Activated CD8-positive, alpha-beta memory T cell treated with anti-CD3 and anti-CD28 coated beads, Interleukin-2, amount 50 U/mL, for 1 hour (primary cell): Measurements from ENCODE around the gene SNAPC3.
"Not testable (repeated sequence)": the region's sequence is repeated elsewhere in the genome, so short reads cannot be mapped to it uniquely, and the experiment has no call there.

Source experiments
- DNase-seq: peaks from one replicate; pipeline ENCODE4 v3.0.0-alpha.2; 2020; ENCODE audit errors: extremely low read depth

SNAPC3 gene

GRCh38 chr9:15422372-15423230 is at the start of gene SNAPC3:
Gene SNAPC3 (plus strand): TSS chr9:15422876. CDS start chr9:15422880, 4 bp downstream.
- DNase-seq: peak; percentile 65

GRCh38 chr9:15373881-15374280 is 48.8 kb upstream of the SNAPC3 start:
- DNase-seq: no peak

- no peak for DNase-seq
Observed at GRCh38 chr9:15374310-15374709, 48.4 kb upstream of the SNAPC3 start.

- DNase-seq: no peak
Observed at GRCh38 chr9:15374825-15375224, 47.9 kb upstream of the SNAPC3 start.

- no peak for DNase-seq
Observed at GRCh38 chr9:15377625-15378540, 44.8 kb upstream of the SNAPC3 start.

- DNase-seq: not testable (repeated sequence)
Observed at GRCh38 chr9:15379317-15379716, 43.4 kb upstream of the SNAPC3 start.

GRCh38 chr9:15379888-15380287 is 42.8 kb upstream of the SNAPC3 start:
- not testable (repeated sequence) for DNase-seq

- no peak for DNase-seq
Observed at GRCh38 chr9:15381491-15381890, 41.2 kb upstream of the SNAPC3 start.

- no peak for DNase-seq
Observed at GRCh38 chr9:15386465-15386864, 36.2 kb upstream of the SNAPC3 start.

- no peak for DNase-seq
Observed at GRCh38 chr9:15389173-15389572, 33.5 kb upstream of the SNAPC3 start.

GRCh38 chr9:15389631-15390030 is 33.0 kb upstream of the SNAPC3 start:
- DNase-seq: no peak

- no peak for DNase-seq
Observed at GRCh38 chr9:15390201-15390600, 32.5 kb upstream of the SNAPC3 start.

GRCh38 chr9:15392363-15392762 is 30.3 kb upstream of the SNAPC3 start:
- DNase-seq: no peak

- no peak for DNase-seq
Observed at GRCh38 chr9:15400281-15400941, 22.3 kb upstream of the SNAPC3 start.

GRCh38 chr9:15401266-15401665 is 21.4 kb upstream of the SNAPC3 start:
- no peak for DNase-seq

GRCh38 chr9:15403155-15403554 is 19.5 kb upstream of the SNAPC3 start:
- DNase-seq: no peak

- no peak for DNase-seq
Observed at GRCh38 chr9:15404171-15404570, 18.5 kb upstream of the SNAPC3 start.

GRCh38 chr9:15416880-15417279 is 5.8 kb upstream of the SNAPC3 start:
- DNase-seq: no peak

GRCh38 chr9:15417626-15418025 is 5.0 kb upstream of the SNAPC3 start:
- DNase-seq: no peak

- DNase-seq: no peak
Observed at GRCh38 chr9:15420796-15421195, 1.9 kb upstream of the SNAPC3 start.

- no peak for DNase-seq
Observed at GRCh38 chr9:15421532-15421931, 1.1 kb upstream of the SNAPC3 start.

GRCh38 chr9:15421990-15422371 is 695 bp upstream of the SNAPC3 start:
- no peak for DNase-seq
